GM19438 (cell line): Measurements from ENCODE around the gene PGAP6.
"Not testable (repeated sequence)": the region's sequence is repeated elsewhere in the genome, so short reads cannot be mapped to it uniquely, and the experiment has no call there.

Experiments
- ATAC-seq: cut with Tn5 transposase; IDR thresholded peaks from one replicate; pipeline ENCODE4 v1.9.1; 2021; ENCODE audit warnings: low read depth; ENCODE audit not compliant: unreplicated experiment

Gene PGAP6

DNA sequence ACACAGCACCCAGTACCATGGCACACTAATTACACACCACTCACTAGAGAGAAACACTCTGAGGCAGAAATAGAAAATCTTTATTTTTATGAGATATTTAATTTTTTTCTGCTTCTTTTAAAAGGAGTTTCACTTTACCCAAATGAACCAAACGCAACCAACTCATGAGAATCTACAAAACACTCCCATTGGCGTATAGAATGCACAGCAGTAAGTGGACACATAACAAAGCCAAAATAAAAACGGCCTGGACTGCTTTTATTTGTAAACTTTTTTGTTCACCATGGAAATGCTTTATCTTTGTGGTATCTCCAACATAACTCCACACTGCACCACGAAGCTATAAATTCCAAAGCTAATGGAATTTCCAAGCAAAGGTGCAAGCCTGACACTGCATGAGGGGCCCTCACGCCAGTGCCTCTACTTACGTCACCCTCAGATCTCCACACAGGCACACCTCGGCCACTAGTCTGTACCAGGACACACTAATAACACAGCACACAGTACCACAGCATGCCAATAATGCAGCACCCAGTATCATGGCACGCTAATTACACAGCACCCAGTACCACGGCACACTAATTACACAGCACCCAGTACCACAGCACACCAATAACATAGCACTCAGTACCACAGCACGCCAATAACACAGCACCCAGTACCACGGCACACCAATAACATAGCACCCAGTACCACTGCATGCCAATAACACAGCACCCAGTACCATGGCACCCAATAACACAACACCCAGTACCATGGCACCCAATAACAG is 46.7 kb downstream of the PGAP6 start:
- ATAC-seq, result not testable (repeated sequence)

DNA sequence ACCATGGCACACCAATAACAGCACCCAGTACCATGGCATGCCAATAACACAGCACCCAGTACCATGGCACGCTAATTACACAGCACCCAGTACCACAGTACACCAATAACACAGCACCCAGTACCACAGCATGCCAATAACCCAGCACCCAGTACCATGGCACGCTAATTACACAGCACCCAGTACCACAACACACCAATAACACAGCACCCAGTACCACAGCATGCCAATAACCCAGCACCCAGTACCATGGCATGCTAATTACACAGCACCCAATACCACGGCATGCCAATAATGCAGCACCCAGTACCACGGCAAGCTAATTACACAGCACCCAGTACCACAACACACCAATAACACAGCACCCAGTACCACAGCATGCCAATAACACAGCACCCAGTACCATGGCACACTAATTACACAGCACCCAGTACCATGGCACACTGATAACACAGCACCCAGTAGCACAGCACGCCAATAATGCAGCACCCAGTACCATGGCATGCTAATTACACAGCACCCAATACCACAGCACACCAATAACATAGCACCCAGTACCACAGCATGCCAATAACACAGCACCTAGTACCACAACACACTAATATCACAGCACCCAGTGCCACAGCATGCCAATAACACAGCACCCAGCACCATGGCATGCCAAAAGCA is 47.5 kb downstream of the PGAP6 start:
- not testable (repeated sequence) for ATAC-seq

DNA sequence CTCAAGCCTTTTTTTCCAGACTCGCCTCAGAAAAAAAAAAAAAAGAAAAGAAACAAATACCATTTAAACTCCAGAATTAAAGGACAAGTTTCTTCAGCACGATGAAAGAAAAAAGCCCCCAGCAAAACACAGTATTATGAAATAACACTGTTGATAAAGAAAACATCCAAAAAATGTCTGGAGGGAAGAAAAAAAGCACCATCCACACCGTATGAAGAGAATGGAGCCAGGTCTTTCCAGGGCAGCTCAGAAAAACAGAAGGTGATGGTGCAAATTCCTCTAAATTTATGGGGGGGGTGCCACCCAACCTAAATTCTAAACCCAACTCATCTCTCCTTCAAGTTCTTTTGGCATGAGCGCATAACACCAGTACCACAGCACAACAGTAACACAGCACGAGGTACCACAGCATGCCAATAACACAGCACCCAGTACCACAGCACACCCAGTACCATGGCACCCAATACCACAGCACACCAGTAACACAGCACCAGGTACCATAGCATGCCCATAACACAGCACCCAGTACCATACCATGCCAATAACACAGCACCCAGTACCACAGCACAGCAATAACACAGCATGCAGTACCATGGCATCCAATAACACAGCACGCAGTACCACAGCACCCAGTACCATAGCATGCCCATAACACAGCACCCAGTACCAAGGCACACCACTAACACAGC is 48.2 kb downstream of the PGAP6 start:
- no peak for ATAC-seq

DNA sequence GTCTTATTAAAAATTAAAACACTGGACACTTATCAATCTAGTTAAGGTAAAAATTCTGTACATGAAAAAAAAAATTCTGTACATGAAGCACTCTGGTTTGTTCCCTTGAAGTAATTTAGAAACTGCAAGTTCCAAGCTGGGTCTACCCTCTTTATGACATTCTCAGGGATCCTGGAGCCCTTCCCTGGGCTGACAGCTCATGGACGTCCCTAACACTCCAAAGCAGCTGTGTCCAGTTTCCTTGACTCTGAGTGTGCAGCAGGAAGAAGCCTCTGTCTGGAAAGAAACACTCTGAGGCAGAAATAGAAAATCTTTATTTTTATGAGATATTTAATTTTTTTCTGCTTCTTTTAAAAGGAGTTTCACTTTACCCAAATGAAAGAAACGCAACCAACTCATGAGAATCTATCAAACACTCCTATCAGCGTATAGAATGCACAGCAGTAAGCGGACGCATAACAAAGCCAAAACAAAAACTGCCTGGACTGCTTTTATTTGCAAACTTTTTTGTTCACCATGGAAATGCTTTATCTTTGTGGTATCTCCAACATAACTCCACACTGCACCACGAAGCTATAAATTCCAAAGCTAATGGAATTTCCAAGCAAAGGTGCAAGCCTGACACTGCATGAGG is 50.5 kb downstream of the PGAP6 start:
- ATAC-seq, result not testable (repeated sequence)

DNA sequence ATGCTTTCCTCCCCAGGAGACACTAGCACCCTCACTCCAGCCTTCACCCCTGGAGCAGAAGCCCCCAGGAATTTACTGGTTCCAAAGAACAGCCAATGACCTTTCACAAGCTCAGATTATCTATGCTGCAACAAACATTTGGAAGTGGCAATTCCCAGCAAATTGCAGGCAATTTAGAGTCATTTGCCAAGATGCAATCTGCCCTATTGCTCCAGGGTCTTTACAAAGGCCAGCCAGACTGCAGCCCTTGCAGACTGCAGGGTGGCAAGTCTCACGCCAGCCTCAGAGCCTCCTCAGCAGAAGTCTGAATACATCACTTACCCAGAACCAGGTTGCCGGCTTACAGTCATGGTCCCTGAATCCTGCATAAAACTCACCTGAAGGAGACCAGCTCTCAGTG is 51.0 kb downstream of the PGAP6 start:
- no peak for ATAC-seq

DNA sequence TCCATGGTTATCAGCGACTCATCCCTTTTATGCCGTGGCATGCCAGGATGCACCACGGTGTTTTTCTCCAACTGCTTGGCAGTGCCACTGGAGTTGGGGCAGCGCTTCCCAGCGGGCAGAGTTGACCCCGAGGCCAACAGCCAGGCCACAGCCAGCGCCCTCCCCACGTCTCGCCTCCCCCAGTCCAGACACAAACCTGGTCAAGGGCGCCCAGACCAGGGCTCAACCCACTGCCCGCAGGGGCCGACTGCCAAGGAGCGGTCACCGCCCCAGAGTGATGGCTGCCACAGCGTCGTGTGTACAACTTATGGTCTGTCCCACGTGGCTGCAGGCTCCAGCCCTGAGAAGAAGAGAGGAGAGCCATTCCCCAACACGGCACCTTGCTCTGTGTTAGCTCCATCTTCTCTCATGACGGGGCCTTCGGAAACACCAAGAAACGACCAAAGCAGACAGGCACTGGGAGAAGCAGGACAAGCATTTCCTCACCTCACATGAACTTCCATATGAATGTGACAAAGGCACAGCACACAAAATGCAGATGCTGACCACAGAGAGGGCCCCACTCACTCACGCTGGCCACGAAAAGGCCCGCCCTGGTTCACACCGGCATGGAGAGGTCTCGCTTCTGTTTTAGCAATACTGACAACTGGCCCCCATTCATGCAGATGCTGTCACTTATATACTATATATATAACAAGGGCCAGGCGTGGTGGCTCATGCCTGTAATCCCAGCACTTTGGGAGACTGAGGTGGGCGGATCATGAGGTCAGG is 56.2 kb downstream of the PGAP6 start:
- no peak for ATAC-seq

DNA sequence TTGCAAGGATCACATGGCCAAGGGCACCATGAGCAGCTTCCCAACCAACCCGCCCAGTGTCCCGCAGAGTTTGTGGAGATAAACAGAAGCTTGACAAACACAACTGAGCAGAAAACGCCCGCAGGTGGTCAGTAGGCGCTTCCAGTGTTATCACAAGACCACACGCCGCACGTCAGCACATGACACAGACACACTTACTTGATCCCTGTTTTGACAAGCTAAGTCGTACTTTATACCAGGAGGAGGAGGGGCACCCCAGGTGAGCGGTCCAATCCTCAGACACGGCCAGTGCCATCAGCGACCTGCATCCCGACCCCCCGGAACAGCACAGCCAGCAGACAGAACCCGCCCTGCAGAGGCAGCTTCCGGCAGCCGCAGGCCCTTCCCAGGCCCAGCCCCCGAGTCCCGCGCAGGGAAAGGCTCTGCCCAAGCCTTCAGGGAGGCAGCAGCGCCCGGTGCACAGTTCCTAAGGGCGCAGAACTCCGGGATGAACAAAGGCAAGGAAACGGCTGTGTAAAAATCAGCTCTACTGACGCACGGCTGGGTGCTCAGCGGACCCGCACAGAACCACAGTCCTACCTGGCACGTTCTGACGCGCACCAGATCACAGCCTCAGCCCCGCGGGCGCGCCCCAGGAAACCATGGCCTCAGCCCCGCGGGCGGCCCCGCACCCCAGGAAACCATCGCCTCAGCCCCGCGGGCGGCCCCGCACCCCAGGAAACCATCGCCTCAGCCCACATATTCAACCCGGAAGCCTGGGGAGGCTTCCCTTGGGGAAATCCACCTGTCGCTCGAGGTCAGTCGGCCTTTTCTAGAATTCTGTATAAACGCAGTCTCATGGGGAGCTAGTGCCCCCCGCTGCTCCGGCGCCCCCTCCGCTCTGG is 57.1 kb downstream of the PGAP6 start:
- no peak for ATAC-seq

DNA sequence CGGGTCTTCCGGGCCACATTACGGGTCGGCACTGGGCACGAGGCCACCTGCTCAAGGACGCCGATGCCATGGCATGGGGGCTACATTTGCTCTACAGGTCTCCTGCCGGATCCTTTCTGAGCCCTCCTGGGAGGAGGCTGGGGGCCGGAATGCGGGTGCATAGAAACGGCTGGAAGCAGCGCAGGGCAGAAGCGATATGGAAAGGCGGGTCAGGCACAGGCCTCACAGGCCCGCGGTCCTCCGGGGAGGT is 57.7 kb downstream of the PGAP6 start:
- no peak for ATAC-seq

DNA sequence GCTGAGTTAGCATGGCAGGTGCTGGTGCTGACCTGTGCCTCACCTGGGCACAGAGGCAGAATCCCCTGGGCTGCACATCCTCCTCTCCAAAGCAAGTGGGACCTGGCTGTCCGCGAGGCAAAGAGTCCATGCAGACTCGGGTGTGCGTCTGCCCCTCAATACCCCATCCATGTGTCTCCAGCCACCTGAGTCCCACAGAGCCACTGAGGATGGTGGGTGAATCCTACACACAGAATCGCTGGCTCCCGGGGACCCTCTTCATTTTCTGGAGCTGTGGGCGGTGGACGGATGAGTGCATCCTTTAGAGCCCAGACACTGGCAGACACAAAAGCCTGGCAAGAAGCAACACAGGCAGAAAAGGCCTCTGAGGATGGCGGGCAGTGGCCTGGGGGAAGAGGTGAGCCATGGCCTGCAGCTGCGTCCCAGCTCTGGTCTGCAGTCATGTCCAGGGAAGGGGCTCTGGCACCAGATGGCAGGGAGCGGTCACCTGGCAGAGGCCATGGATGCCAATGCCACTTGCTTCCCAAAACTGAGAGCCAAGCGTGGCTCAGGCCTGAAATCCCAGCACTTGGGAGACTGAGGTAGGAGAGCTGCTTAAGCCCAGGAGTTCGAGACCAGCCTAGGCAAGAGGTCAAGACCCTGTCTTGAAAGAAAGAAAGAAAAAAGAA is 59.2 kb downstream of the PGAP6 start:
- ATAC-seq, result no peak

DNA sequence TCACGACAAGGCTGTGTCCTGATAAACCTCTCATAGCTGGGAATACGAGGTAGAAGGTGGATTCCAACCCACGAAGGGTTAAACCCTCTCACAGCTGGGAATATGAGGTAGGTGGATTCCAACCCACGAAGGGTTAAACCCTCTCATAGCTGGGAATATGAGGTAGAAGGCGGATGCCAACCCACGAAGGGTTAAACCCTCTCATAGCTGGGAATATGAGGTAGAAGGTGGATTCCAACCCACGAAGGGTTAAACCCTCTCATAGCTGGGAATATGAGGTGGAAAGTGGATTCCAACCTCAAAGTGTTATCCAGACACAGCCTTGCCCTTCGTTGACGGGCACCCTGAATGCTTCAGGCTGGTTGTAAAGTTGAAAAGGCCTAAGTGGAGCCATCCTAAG is 60.2 kb downstream of the PGAP6 start:
- ATAC-seq, result no peak
